Astrocyte (in vitro differentiated cells and primary cell): ENCODE results near the gene CDKN2C. TPM values are rescaled to one million over a fixed set of nuclear protein-coding genes. Genes with fewer than 3 reads are reported as not detected.
"Not testable (repeated sequence)": the region's sequence is repeated elsewhere in the genome, so short reads cannot be mapped to it uniquely, and the experiment has no call there.

Experiments used
- DNase-seq: peaks from one replicate; pipeline ENCODE4 v3.0.0-alpha.2; 2010; ENCODE audit warnings: low read depth
- FAIRE-seq: peaks from 2 replicates; lab custom pipeline; 2011; peaks lifted over from hg19 to GRCh38; lab: Jason Lieb, UNC
- H2AFZ ChIP-seq: 2 replicates; pipeline ENCODE4 v1.6.0; 2012; ENCODE audit warnings: low read depth, low read length, inconsistent platforms
- H3K27ac ChIP-seq: 2 replicates; pipeline ENCODE4 v1.5.1; 2011; ENCODE audit warnings: low read depth, low read length, inconsistent platforms
- H3K27me3 ChIP-seq: 2 replicates; pipeline ENCODE4 v1.6.0; 2011; ENCODE audit warnings: low read length, inconsistent platforms; ENCODE audit not compliant: insufficient read depth
- H3K36me3 ChIP-seq: 2 replicates; pipeline ENCODE4 v1.5.1; 2011; ENCODE audit warnings: low read length, inconsistent platforms; ENCODE audit not compliant: insufficient read depth
- H3K4me1 ChIP-seq: 2 replicates; pipeline ENCODE4 v1.5.1; 2011; ENCODE audit warnings: low read length, inconsistent platforms; ENCODE audit not compliant: insufficient read depth
- H3K4me2 ChIP-seq: 2 replicates; pipeline ENCODE4 v1.6.0; 2012; ENCODE audit warnings: low read length, inconsistent platforms
- H3K4me3 ChIP-seq: 2 replicates; pipeline ENCODE4 v1.5.1; 2011; ENCODE audit warnings: low read depth, mild to moderate bottlenecking, low read length, inconsistent platforms; ENCODE audit not compliant: insufficient read depth
- H3K79me2 ChIP-seq: 2 replicates; pipeline ENCODE4 v1.6.0; 2012; ENCODE audit warnings: mild to moderate bottlenecking, low read length, inconsistent platforms; ENCODE audit not compliant: insufficient read depth
- H3K9ac ChIP-seq: 2 replicates; pipeline ENCODE4 v1.6.0; 2012; ENCODE audit warnings: mild to moderate bottlenecking, low read length, inconsistent platforms
- H3K9me3 ChIP-seq: 2 replicates; pipeline ENCODE4 v1.5.1; 2012; ENCODE audit warnings: low read depth, mild to moderate bottlenecking, low read length, inconsistent platforms; ENCODE audit not compliant: insufficient read depth
- H4K20me1 ChIP-seq: 2 replicates; pipeline ENCODE4 v1.6.0; 2012; ENCODE audit warnings: low read length, inconsistent platforms; ENCODE audit not compliant: insufficient read depth
- H3K27ac Mint-ChIP-seq: one replicate; pipeline ENCODE4 v1.8.0; 2021; ENCODE audit warnings: mild to moderate bottlenecking, mixed read lengths; ENCODE audit not compliant: unreplicated experiment
- H3K27me3 Mint-ChIP-seq: one replicate; pipeline ENCODE4 v1.8.0; 2021; ENCODE audit warnings: low read depth, mixed read lengths; ENCODE audit not compliant: unreplicated experiment
- H3K36me3 Mint-ChIP-seq: one replicate; pipeline ENCODE4 v1.8.0; 2021; ENCODE audit warnings: low read depth, mixed read lengths; ENCODE audit not compliant: unreplicated experiment
- H3K4me1 Mint-ChIP-seq: one replicate; pipeline ENCODE4 v1.8.0; 2021; ENCODE audit warnings: low read depth, mixed read lengths; ENCODE audit not compliant: unreplicated experiment
- H3K4me3 Mint-ChIP-seq: one replicate; pipeline ENCODE4 v1.8.0; 2021; ENCODE audit warnings: mild to moderate bottlenecking, moderate library complexity, mixed read lengths; ENCODE audit not compliant: unreplicated experiment
- H3K9me3 Mint-ChIP-seq: one replicate; pipeline ENCODE4 v1.8.0; 2021; ENCODE audit warnings: mild to moderate bottlenecking, mixed read lengths; ENCODE audit not compliant: unreplicated experiment
- CTCF ChIP-seq: IDR thresholded peaks from 2 replicates; pipeline ENCODE4 v1.5.1; 2011; ENCODE audit warnings: low read depth, mild to moderate bottlenecking, inconsistent platforms, low read length, moderate library complexity; ENCODE audit not compliant: insufficient read depth
- EZH2 ChIP-seq: IDR thresholded peaks from 2 replicates; pipeline ENCODE4 v1.6.1; 2012; ENCODE audit warnings: mild to moderate bottlenecking, low read length, inconsistent platforms; ENCODE audit not compliant: insufficient read depth
- total RNA-seq: library from RNA; stranded (reverse); gene quantifications from 2 replicates; pipeline ENCODE4 v1.2.1, GENCODE V29; 2021

The CDKN2C gene
- total RNA-seq, 1 donor from 2014 or later, result 0.43 TPM

- Histone ChIP-seq H3K27ac (no peak overlapping the region), H3K4me3 (no peak overlapping the region), H3K4me1 (no peaks in the 10 kb centered on the region), H3K27me3 (no peaks in the 10 kb centered on the region), H3K4me2 (no peak overlapping the region), H4K20me1 (peaks cover 15% of the 10 kb centered on the region), H3K9me3 (no peaks in the 10 kb centered on the region), H3K36me3 (no peaks in the 10 kb centered on the region), H3K9ac (no peak overlapping the region), H2AFZ (no peak overlapping the region), H3K79me2 (peaks cover 59% of the 10 kb centered on the region)
- Mint-ChIP-seq H3K4me1 (peaks cover 5% of the 10 kb centered on the region), H3K27ac (no peak overlapping the region), H3K36me3 (no peaks in the 10 kb centered on the region), H3K9me3 (no peaks in the 10 kb centered on the region), H3K4me3 (no peak overlapping the region), H3K27me3 (no peaks in the 10 kb centered on the region)
- TF ChIP-seq EZH2 (no peak), CTCF (no peak)
- DNase-seq, result no peak
- FAIRE-seq, result no peak
Measured at GRCh38 chr1:50930193-50930592, 39.9 kb upstream of the CDKN2C start.

- Histone ChIP-seq H3K27me3 (no peaks in the 10 kb centered on the region), H3K4me2 (no peak overlapping the region), H4K20me1 (peaks cover 21% of the 10 kb centered on the region), H3K27ac (no peak overlapping the region), H2AFZ (no peak overlapping the region), H3K9me3 (no peaks in the 10 kb centered on the region), H3K4me1 (no peaks in the 10 kb centered on the region), H3K9ac (no peak overlapping the region), H3K4me3 (no peak overlapping the region), H3K36me3 (no peaks in the 10 kb centered on the region), H3K79me2 (peaks cover 59% of the 10 kb centered on the region)
- Mint-ChIP-seq H3K9me3 (no peaks in the 10 kb centered on the region), H3K4me3 (no peak overlapping the region), H3K36me3 (no peaks in the 10 kb centered on the region), H3K27me3 (no peaks in the 10 kb centered on the region), H3K27ac (no peak overlapping the region), H3K4me1 (peaks cover 4% of the 10 kb centered on the region)
- no peak for FAIRE-seq
- DNase-seq, result peak; percentile 34
- TF ChIP-seq EZH2, result no peak
- TF ChIP-seq CTCF, result no peak
Measured at GRCh38 chr1:50930965-50931737, 38.9 kb upstream of the CDKN2C start.

GRCh38 chr1:50932043-50932442 lies 38.0 kb upstream of the CDKN2C start:
- H3K9me3 Mint-ChIP-seq, H3K9me3 ChIP-seq, H3K27ac Mint-ChIP-seq, FAIRE-seq, H3K27me3 Mint-ChIP-seq, H2AFZ ChIP-seq, DNase-seq, H3K27ac ChIP-seq, H3K36me3 ChIP-seq, H3K4me1 ChIP-seq, H3K9ac ChIP-seq, H3K4me1 Mint-ChIP-seq, H3K27me3 ChIP-seq, H3K4me2 ChIP-seq, H3K4me3 ChIP-seq, H3K36me3 Mint-ChIP-seq, H3K4me3 Mint-ChIP-seq: not testable (repeated sequence)
- Histone ChIP-seq H3K79me2 (peaks cover 59% of the 10 kb centered on the region), H4K20me1 (peaks cover 30% of the 10 kb centered on the region)

GRCh38 chr1:50933770-50934169 lies 36.3 kb upstream of the CDKN2C start:
- H3K4me1 ChIP-seq, H3K27me3 Mint-ChIP-seq, H3K27ac Mint-ChIP-seq, H2AFZ ChIP-seq, H3K36me3 Mint-ChIP-seq, H3K4me2 ChIP-seq, H3K9me3 ChIP-seq, H3K9me3 Mint-ChIP-seq, H3K9ac ChIP-seq, H3K27ac ChIP-seq, FAIRE-seq, DNase-seq, H3K4me1 Mint-ChIP-seq, H3K27me3 ChIP-seq, H3K4me3 Mint-ChIP-seq, H3K4me3 ChIP-seq, H3K36me3 ChIP-seq: not testable (repeated sequence)
- Histone ChIP-seq H4K20me1 (peaks cover 37% of the 10 kb centered on the region), H3K79me2 (peaks cover 62% of the 10 kb centered on the region)
